ENCODE data around the gene TUBB3.

TUBB3 gene

GRCh38 chr16:89969741-89970410, 46.7 kb downstream of the TUBB3 start:
- no peak for DNase-seq

- no peak for DNase-seq
Measured at GRCh38 chr16:89971495-89972243, 48.5 kb downstream of the TUBB3 start.

- DNase-seq = peak; percentile 94
Measured at GRCh38 chr16:89972244-89973234, 49.4 kb downstream of the TUBB3 start.

GRCh38 chr16:89973235-89973634, 50.1 kb downstream of the TUBB3 start:
- DNase-seq = no peak

GRCh38 chr16:89973654-89974335, 50.7 kb downstream of the TUBB3 start:
- no peak for DNase-seq

GRCh38 chr16:89974870-89975269, 51.7 kb downstream of the TUBB3 start:
- DNase-seq = no peak

- no peak for DNase-seq
Measured at GRCh38 chr16:89981414-89981813, 58.3 kb downstream of the TUBB3 start.

GRCh38 chr16:89982318-89982717, 59.2 kb downstream of the TUBB3 start:
- DNase-seq = no peak

- DNase-seq = no peak
Measured at GRCh38 chr16:89983536-89983935, 60.4 kb downstream of the TUBB3 start.

- DNase-seq = no peak
Measured at GRCh38 chr16:89984216-89984615, 61.1 kb downstream of the TUBB3 start.

GRCh38 chr16:89985219-89985618, 62.1 kb downstream of the TUBB3 start:
- no peak for DNase-seq
